Activated CD8-positive, alpha-beta memory T cell treated with anti-CD3 and anti-CD28 coated beads, Interleukin-2, amount 50 U/mL, for 24 hours (primary cell): Measurements from ENCODE around the gene RGL1.

Source experiments
- DNase-seq: peaks from one replicate; pipeline ENCODE4 v3.0.0-alpha.2; 2020; ENCODE audit errors: extremely low read depth

The RGL1 gene

GRCh38 chr1:183869664-183870063 lies 64.7 kb downstream of the RGL1 start:
- DNase-seq, result no peak

GRCh38 chr1:183870351-183871077 lies 65.6 kb downstream of the RGL1 start:
- DNase-seq, result no peak

- DNase-seq, result no peak
Observed at GRCh38 chr1:183871142-183871541, 66.2 kb downstream of the RGL1 start.

GRCh38 chr1:183871601-183872000 lies 66.7 kb downstream of the RGL1 start:
- no peak for DNase-seq

GRCh38 chr1:183872403-183872802 lies 67.5 kb downstream of the RGL1 start:
- no peak for DNase-seq

- DNase-seq, result no peak
Observed at GRCh38 chr1:183873642-183874041, 68.7 kb downstream of the RGL1 start.

GRCh38 chr1:183876309-183876708 lies 71.4 kb downstream of the RGL1 start:
- DNase-seq, result no peak

GRCh38 chr1:183877053-183877720 lies 72.3 kb downstream of the RGL1 start:
- no peak for DNase-seq

GRCh38 chr1:183879494-183879893 lies 74.6 kb downstream of the RGL1 start:
- DNase-seq, result no peak

- DNase-seq, result no peak
Observed at GRCh38 chr1:183879966-183880365, 75.0 kb downstream of the RGL1 start.

GRCh38 chr1:183880531-183881243 lies 75.8 kb downstream of the RGL1 start:
- DNase-seq, result no peak

- no peak for DNase-seq
Observed at GRCh38 chr1:183881387-183882131, 76.6 kb downstream of the RGL1 start.

GRCh38 chr1:183882335-183883167 lies 77.6 kb downstream of the RGL1 start:
- no peak for DNase-seq

GRCh38 chr1:183883623-183884022 lies 78.7 kb downstream of the RGL1 start:
- DNase-seq, result no peak

- DNase-seq, result no peak
Observed at GRCh38 chr1:183884526-183884925, 79.6 kb downstream of the RGL1 start.

- no peak for DNase-seq
Observed at GRCh38 chr1:183885142-183885735, 80.3 kb downstream of the RGL1 start.

GRCh38 chr1:183886083-183886828 lies 81.3 kb downstream of the RGL1 start:
- no peak for DNase-seq

GRCh38 chr1:183886853-183887252 lies 81.9 kb downstream of the RGL1 start:
- no peak for DNase-seq

- DNase-seq, result no peak
Observed at GRCh38 chr1:183887826-183888819, 83.2 kb downstream of the RGL1 start.
